AG04450 (cell line): ENCODE data around the gene PALLD. TPM values are rescaled to one million over a fixed set of nuclear protein-coding genes. Genes with fewer than 3 reads are reported as not detected.

Experiments used
- CTCF ChIA-PET: fragments of 300-600, 350-600 bp; formaldehyde crosslinking; extraction: SDS; loops from one replicate; lab custom pipeline; 2022; ENCODE audit warnings: antibody characterized with exemption, inconsistent platforms; lab: Charles Lee
- POLR2A ChIA-PET: fragments of 350-600 bp; formaldehyde crosslinking; extraction: SDS; loops from one replicate; lab custom pipeline; 2021; ENCODE audit warnings: antibody characterized with exemption, inconsistent platforms; lab: Yijun Ruan, JAX
- DNase-seq: peaks from one replicate; pipeline ENCODE4 v3.0.0-alpha.2; 2011; ENCODE audit warnings: low read depth, low spot score
- H3K27ac ChIP-seq: one replicate; pipeline ENCODE4 v1.5.1; 2012; ENCODE audit warnings: low read depth, low read length, control low read depth
- H3K27me3 ChIP-seq: one replicate; pipeline ENCODE4 v1.6.0; 2012; ENCODE audit warnings: low read length; ENCODE audit not compliant: control insufficient read depth, insufficient read depth
- H3K4me3 ChIP-seq: 2 replicates; pipeline ENCODE4 v1.5.1; 2011; ENCODE audit warnings: mild to moderate bottlenecking, low read depth, low read length, control low read depth
- H3K9me3 ChIP-seq: 2 replicates; pipeline ENCODE4 v1.5.1; 2012; ENCODE audit warnings: low read length; ENCODE audit not compliant: control insufficient read depth, insufficient read depth
- CTCF ChIP-seq: IDR thresholded peaks from 2 replicates; pipeline ENCODE4 v1.5.1; 2011; ENCODE audit warnings: low read depth, low read length, control low read depth, inconsistent platforms
- polyA plus RNA-seq: library from polyadenylated mRNA; depleted of rRNA; stranded (reverse); fragments of >200 nt; gene quantifications from 2 replicates; pipeline ENCODE4 v1.2.3, GENCODE V29; 2011

Gene PALLD
- polyA plus RNA-seq, 1 experiment, result 159 TPM

DNA sequence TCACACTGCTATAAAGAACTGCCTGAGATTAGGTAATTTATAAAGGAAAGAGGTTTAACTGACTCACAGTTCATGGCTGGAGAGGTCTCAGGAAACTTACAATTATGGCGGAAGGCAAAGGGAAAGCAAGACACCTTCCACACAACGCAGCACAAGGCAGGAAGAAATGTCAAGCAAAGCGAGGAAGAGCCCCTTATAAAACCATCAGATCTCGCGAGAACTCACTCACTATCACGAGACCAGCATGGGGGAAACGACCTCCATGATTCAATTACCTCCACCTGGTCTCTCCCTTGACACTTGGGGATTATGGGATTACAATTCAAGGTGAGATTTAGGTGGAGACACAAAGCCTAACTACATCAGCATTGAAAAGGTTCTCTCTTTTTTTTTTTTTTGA, 39.6 kb downstream of the PALLD start:
- Histone ChIP-seq H3K27ac (no peak overlapping the region), H3K9me3 (no peaks in the 10 kb centered on the region), H3K27me3 (no peaks in the 10 kb centered on the region), H3K4me3 (no peak overlapping the region)
- ChIA-PET POLR2A (no interaction called here), CTCF (no interaction called here)
- DNase-seq, result no peak
- TF ChIP-seq CTCF, result no peak

GRCh38 chr4:168537086-168537485, 40.2 kb downstream of the PALLD start:
- TF ChIP-seq CTCF, result no peak
- CTCF ChIA-PET, result no interaction called here
- DNase-seq, result no peak
- POLR2A ChIA-PET, result no interaction called here
- H3K27ac ChIP-seq, result no peak overlapping the region
- H3K9me3 ChIP-seq, result no peaks in the 10 kb centered on the region
- no peaks in the 10 kb centered on the region for H3K27me3 ChIP-seq
- H3K4me3 ChIP-seq, result no peak overlapping the region

GRCh38 chr4:168537571-168537970, 40.7 kb downstream of the PALLD start:
- H3K4me3 ChIP-seq, result no peak overlapping the region
- H3K27me3 ChIP-seq, result no peaks in the 10 kb centered on the region
- no peaks in the 10 kb centered on the region for H3K9me3 ChIP-seq
- ChIA-PET POLR2A (no interaction called here), CTCF (interaction anchor here (1.8 kb wide), 1 partner anchor 23 kb away, joined by 13 read pairs; no protein-coding TSS in a partner anchor)
- DNase-seq, result no peak
- TF ChIP-seq CTCF, result no peak
- no peak overlapping the region for H3K27ac ChIP-seq

GRCh38 chr4:168538632-168539031, 41.8 kb downstream of the PALLD start:
- Histone ChIP-seq H3K4me3 (no peak overlapping the region), H3K9me3 (no peaks in the 10 kb centered on the region), H3K27ac (no peak overlapping the region), H3K27me3 (no peaks in the 10 kb centered on the region)
- ChIA-PET POLR2A (no interaction called here), CTCF (interaction anchor here (1.0 to 1.8 kb wide), 2 partner anchors 24 to 47 kb away, joined by 4 to 13 read pairs; no protein-coding TSS in a partner anchor)
- TF ChIP-seq CTCF, result no peak
- DNase-seq, result no peak

GRCh38 chr4:168540086-168540485, 43.2 kb downstream of the PALLD start:
- TF ChIP-seq CTCF, result no peak
- ChIA-PET CTCF (interaction anchor here (0.8 kb wide), 1 partner anchor 26 kb away, joined by 3 read pairs; no protein-coding TSS in a partner anchor), POLR2A (no interaction called here)
- Histone ChIP-seq H3K4me3 (peak overlapping the region; percentile 27), H3K27me3 (no peaks in the 10 kb centered on the region), H3K9me3 (no peaks in the 10 kb centered on the region), H3K27ac (peak overlapping the region; percentile 73)
- peak; percentile 48 for DNase-seq
